HG03442 (cell line): ENCODE measurements around the gene KRTAP10-12.

ENCODE experiments used
- ATAC-seq: cut with Tn5 transposase; IDR thresholded peaks from one replicate; pipeline ENCODE4 v1.9.1; 2021; ENCODE audit warnings: mild to moderate bottlenecking, moderate library complexity; ENCODE audit not compliant: unreplicated experiment

The KRTAP10-12 gene

DNA sequence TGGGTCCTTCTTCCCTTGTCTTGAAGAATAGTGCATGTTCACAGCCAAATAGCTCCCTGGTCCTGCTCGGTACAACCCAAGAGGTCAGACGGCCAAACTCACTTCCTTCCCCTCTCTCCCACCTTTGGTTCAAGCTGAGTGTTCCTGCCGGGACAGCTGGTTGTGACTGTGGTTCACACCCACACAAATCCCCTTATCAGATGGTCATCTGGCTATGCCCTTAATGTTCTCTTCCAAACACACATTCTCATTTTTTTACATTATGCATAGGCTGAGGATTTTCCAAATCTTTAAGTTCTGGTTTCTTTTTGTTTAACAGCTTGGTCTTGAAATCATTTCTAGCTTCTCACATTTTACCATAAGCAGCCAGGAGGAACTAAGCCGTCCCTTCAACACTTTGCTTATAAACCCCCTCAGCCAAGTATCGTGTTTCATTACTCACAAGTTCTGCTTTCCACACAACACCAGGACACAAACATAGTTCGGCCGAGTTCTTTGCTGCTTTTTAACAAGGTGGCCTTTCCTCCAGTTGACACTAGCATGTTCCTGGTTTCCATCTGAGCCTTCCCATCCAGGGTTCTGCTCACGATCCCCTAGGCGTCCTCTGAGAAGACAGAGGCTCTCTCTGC, 34.1 kb downstream of the KRTAP10-12 start:
- no peak for ATAC-seq

GRCh38 chr21:44732263-44732662, 35.3 kb downstream of the KRTAP10-12 start:
- no peak for ATAC-seq

- ATAC-seq, result no peak
Measured at GRCh38 chr21:44732956-44733355, 36.0 kb downstream of the KRTAP10-12 start.

GRCh38 chr21:44734026-44734745, 37.2 kb downstream of the KRTAP10-12 start:
- no peak for ATAC-seq

DNA sequence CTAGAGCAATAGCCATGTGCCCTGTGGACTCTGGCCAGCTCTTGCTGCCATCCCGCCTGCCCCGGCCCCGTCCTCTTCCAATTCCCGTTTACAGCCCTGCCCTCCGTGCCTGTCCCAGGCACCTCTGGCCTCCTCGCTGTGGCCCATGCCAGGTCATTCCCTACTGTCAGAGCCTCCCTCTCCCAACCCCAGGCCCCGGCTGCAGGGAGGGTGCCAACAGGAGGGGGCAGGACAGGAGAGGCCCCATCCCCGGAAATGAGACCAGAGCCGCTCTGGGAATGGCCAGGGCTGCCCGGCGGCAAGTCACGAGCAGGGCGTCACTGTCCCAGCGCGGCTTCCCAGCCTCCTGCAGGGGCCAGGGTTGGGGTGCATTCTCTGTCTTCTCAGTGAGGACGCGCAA, 37.9 kb downstream of the KRTAP10-12 start:
- ATAC-seq, result no peak

DNA sequence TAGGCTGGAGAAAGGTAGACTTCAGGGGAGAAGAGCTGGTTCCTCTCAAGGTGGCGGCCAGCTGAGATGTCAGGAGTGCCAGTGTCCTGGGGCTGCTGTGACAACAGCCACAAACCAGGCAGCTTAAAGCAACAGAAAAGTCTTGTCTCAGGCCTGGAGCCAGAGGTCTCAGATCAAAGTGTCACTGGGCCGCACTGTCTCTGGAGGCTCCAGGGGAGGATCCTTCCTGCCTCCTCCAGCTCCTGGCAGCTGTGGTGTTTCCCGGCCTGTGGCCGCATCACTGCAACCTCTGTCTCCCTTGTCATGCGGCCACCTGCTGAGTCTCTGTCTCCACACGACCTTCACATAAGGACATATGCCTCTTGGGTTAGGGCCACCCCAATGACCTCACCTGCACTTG, 38.8 kb downstream of the KRTAP10-12 start:
- no peak for ATAC-seq

GRCh38 chr21:44736291-44737004, 39.5 kb downstream of the KRTAP10-12 start:
- no peak for ATAC-seq

- no peak for ATAC-seq
Measured at GRCh38 chr21:44737706-44738354, 40.9 kb downstream of the KRTAP10-12 start.

GRCh38 chr21:44738621-44739020, 41.6 kb downstream of the KRTAP10-12 start:
- no peak for ATAC-seq

GRCh38 chr21:44739316-44739715, 42.3 kb downstream of the KRTAP10-12 start:
- no peak for ATAC-seq

DNA sequence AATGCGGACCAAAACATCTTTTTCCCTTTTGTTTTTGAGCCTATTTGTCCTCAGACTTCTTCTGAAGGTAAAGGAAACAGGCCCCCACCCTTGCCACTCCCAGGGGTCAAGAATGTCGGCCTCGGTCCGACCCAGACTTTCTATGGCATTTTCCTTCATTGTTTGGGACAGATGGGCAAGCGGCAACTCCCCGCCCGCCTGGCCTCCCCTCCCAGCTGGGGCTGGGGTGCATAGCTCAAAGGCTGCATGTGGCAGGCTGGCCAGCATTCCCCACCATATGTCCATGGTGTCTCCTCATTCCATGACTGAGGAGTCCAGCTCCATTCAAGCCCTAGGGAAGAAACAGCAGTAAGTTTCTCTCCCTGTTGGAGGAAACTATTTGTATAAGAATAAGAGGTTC, 43.8 kb downstream of the KRTAP10-12 start:
- no peak for ATAC-seq

DNA sequence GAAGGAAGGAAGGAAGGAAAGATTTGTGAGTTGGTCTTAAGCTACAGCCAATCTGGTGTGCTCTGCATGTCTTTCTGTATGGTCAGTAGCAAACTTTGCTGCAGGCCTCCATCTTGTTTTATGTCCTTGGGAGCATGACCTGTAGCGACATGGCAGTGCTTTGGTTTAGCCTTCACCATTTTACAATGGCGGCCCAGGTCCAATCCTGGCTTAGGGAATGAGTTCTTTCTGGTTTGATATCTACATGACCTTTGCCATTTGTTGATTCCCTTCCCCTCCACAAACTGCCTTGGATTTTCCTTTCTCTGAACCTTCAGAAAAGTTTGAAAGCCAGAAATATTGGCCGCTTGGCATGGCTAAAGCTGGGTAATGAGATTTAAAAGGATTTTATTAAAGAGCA, 44.9 kb downstream of the KRTAP10-12 start:
- no peak for ATAC-seq

DNA sequence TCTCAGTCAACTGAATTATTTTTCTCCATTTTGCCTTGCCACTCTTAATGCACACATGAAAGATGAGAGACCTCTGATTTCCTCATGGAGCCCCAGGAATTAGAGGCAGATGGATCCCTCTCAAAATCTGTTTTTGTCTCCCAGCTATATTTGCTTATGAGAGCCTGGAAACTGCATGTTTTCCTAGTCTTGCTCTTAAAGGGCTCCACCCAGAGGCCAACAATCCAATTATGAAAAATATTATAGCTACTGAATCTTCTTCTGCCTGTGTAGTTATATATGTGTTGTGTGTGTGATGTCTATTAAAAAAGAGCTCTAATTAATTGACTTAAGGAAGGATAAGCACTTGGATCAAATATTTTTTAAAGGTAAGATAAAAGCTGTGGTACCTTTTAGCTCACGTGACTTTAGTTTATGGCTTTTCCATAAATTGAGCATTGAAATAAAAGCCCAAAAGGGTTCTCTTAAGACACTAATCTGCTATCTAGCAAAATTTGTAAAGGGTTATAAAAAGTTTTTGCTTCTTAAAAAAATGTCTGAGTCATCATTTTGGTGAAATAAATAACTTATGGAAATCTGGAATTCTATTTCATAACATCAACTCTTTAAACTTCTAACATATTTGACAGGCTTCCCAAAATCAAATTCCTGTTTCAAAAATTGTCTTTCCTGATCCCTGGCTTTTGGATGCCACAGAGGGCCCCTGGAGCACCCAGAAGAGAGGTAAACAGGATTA, 45.6 kb downstream of the KRTAP10-12 start:
- ATAC-seq, result no peak
